IPS-11a (cell line): ENCODE results near the gene QPRT.
"Not testable (repeated sequence)": the region's sequence is repeated elsewhere in the genome, so short reads cannot be mapped to it uniquely, and the experiment has no call there.

Experiments used
- H3K4me3 ChIP-seq: one replicate; pipeline ENCODE4 v1.5.1; 2013; ENCODE audit warnings: low read depth, low read length, control low read depth

Gene QPRT

GRCh38 chr16:29745121-29745852, 66.3 kb downstream of the QPRT start:
- H3K4me3 ChIP-seq, result no peak overlapping the region

- H3K4me3 ChIP-seq, result no peak within 1 kb of the TSS
Measured at GRCh38 chr16:29745853-29746345, 66.9 kb downstream of the QPRT start, which contains the start of gene C16orf54. Gene C16orf54, minus strand, starts transcription at chr16:29745990. Its CDS starts 1,039 bp downstream, at chr16:29744951.

- not testable (repeated sequence) for H3K4me3 ChIP-seq
Measured at GRCh38 chr16:29746518-29746917, 67.5 kb downstream of the QPRT start.
